ENCODE measurements around the gene PTGFRN. TPM values are rescaled to one million over a fixed set of nuclear protein-coding genes. Genes with fewer than 3 reads are reported as not detected.

The PTGFRN gene
- total and polyA plus RNA-seq, 2 of the 13 experiments (the other 11 are each of a cell fraction or from before 2014, with no cell fraction given) = 3.3 to 11.3 TPM

DNA sequence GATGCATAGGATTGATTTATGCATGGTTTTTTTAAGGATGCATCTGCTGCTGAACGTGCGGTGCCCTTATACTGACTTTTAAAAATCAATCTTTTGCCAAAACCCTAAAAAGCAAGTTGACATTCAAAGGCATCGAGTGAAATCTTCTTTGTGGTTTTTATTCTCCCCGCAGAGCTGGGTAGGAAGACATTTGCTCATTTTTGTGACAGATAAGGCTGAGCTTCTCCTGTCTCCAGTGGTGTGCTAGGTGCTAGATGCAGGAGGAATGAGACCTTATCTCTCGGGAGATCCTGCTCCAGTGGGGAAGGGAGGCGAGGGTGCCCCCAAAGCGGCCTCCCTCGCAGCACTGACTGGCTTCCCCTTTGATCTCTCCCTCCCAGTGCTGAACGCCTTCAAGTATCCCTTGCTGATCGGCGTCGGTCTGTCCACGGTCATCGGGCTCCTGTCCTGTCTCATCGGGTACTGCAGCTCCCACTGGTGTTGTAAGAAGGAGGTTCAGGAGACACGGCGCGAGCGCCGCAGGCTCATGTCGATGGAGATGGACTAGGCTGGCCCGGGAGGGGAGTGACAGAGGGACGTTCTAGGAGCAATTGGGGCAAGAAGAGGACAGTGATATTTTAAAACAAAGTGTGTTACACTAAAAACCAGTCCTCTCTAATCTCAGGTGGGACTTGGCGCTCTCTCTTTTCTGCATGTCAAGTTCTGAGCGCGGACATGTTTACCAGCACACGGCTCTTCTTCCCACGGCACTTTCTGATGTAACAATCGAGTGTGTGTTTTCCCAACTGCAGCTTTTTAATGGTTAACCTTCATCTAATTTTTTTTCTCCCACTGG lies 76.9 kb downstream of the PTGFRN start:
- WGBS (ENCODE audit: low lambda C conversion rate) = 73% methylated on average over 23 of the region's 29 CpGs
- ATAC-seq (no peak), FAIRE-seq (no peak), DNase-seq (ENCODE audit: low spot score) (no peak)
- H3K27ac ChIP-seq (ENCODE audit: extremely low read length, insufficient read depth, low read length) = no peak overlapping the region
- H3K4me1 ChIP-seq (ENCODE audit: insufficient read depth, low read length) = peaks cover 19% of the 10 kb centered on the region
- no peaks in the 10 kb centered on the region for H3K79me2 ChIP-seq (ENCODE audit: insufficient read depth, low read length)
- intact Hi-C loops (cut with micrococcal nuclease; ENCODE audit: unreplicated experiment) (no loop called here), in situ Hi-C loops (cut with HindIII; ENCODE audit: extremely low pct_ligation_motif_present, low pct_unique_long_range_greater_than_20kb) (no loop called here)
- H3K9me3 ChIP-seq (ENCODE audit: low read length) = no peaks in the 10 kb centered on the region
- TF ChIP-seq ZNF644 (CRISPR knock-in tag; IDR thresholded peaks at IDR 0.05; ENCODE audit: low read depth) (no peak), ZNF30 (CRISPR knock-in tag; IDR thresholded peaks at IDR 0.05) (no peak), ZNF468 (CRISPR knock-in tag; IDR thresholded peaks at IDR 0.05) (no peak), PHF8 (CRISPR knock-in tag; IDR thresholded peaks at IDR 0.05) (no peak), FOXA1 (IDR thresholded peaks at IDR 0.05) (no peak), FOXA1 (CRISPR knock-in tag; IDR thresholded peaks at IDR 0.05) (no peak), NAIF1 (CRISPR knock-in tag; IDR thresholded peaks at IDR 0.05; ENCODE audit: borderline replicate concordance) (no peak)
- TF ChIP-seq, protein P1, sequence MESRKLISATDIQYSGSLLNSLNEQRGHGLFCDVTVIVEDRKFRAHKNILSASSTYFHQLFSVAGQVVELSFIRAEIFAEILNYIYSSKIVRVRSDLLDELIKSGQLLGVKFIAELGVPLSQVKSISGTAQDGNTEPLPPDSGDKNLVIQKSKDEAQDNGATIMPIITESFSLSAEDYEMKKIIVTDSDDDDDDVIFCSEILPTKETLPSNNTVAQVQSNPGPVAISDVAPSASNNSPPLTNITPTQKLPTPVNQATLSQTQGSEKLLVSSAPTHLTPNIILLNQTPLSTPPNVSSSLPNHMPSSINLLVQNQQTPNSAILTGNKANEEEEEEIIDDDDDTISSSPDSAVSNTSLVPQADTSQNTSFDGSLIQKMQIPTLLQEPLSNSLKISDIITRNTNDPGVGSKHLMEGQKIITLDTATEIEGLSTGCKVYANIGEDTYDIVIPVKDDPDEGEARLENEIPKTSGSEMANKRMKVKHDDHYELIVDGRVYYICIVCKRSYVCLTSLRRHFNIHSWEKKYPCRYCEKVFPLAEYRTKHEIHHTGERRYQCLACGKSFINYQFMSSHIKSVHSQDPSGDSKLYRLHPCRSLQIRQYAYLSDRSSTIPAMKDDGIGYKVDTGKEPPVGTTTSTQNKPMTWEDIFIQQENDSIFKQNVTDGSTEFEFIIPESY (CRISPR knock-in tag; IDR thresholded peaks at IDR 0.05) = 0 out of 2 replicates have a peak, but pooled peaks have one; percentile 43
- POLR2A ChIA-PET = no interaction called here
- no peak overlapping the region for H3K4me2 ChIP-seq (ENCODE audit: low read depth, low read length)
- no peaks in the 10 kb centered on the region for H4K20me1 ChIP-seq (ENCODE audit: insufficient read depth, low read length)
- no peak overlapping the region for H2AFZ ChIP-seq (ENCODE audit: low read length)
- H3K36me3 ChIP-seq (replicated peaks in 1 of 2; ENCODE audit: control insufficient read depth in 1 of 2, insufficient read depth in 2 of 2, low read length in 2 of 2) = no peaks in the 10 kb centered on the region
- no TSS peak for BruUV-seq (replicated peaks)
- no peaks in the 10 kb centered on the region for H3K27me3 ChIP-seq (ENCODE audit: control insufficient read depth in 1 of 2, insufficient read depth in 2 of 2, low read length in 2 of 2)
- H3K9ac ChIP-seq (ENCODE audit: insufficient read depth, low read depth, low read length) = no peak overlapping the region
- CTCF ChIA-PET (ENCODE audit: low intra/inter-chr PET ratio, low total read pairs) = no interaction called here
- no peak overlapping the region for H3K4me3 ChIP-seq (replicated peaks in 1 of 3; ENCODE audit: insufficient read depth in 1 of 3, low read depth in 2 of 3, low read length in 3 of 3)

All from HepG2 (cell line).